Superior temporal gyrus (tissue), 1 donor: ENCODE data around the gene GPRC5A.
A peak's percentile ranks its signal among the peaks of the same experiment; 100 is the strongest.

ENCODE experiments used
- DNase-seq: peaks from one replicate; pipeline ENCODE4 v3.0.0-alpha.2; 2016; ENCODE audit errors: extremely low spot score

The GPRC5A gene

GRCh38 chr12:12885096-12885792 lies 6.1 kb upstream of the GPRC5A start:
- no peak for DNase-seq

- no peak for DNase-seq
These were observed 3.9 kb upstream of the GPRC5A start for GRCh38 chr12:12887471-12887870.

DNA sequence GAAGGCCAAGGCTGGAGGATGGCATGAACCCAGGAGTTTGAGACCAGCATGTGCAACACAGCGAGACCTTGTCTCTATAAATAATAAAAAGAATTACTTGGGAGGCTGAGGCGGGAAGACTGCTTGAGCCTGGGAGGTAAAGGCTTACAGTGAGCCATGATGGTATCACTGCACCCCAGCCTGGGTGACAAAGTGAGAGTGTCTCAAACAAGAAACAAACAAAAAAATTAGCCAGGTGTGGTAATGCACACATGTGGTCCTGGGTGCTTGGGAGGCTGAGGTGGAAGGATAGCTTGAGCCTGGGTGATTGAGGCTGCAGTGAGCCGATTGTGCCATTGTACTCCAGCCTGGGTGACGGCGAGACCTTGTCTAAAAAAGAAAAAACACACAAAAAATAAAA lies 1.7 kb upstream of the GPRC5A start:
- DNase-seq = no peak

- DNase-seq = no peak
These were observed 751 bp upstream of the GPRC5A start for GRCh38 chr12:12890543-12891079.

DNA sequence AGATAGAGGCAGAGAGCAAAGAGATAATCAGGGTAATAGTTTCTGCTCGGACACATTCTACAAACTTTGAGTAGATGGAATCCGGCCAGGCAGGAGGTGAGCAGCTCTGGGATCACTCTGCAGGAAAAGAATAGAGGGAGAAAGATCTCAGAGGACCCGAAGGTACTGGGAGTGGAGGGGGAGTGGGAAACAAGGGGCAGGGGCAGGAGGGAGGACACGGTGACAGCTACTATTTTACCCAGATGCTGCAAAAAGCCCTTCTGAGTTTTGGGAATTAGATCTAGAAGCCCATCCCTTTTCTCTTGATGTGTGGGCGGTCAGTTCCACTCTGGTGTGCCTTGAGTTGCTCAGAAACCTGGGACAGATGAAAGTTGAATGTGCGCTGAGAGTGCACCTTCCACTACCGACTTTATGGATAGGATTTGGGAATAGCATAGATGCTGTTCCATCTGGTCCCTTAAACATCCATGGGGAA lies 556 bp downstream of the GPRC5A start:
- no peak for DNase-seq

GRCh38 chr12:12892681-12893141 lies 1.3 kb downstream of the GPRC5A start:
- no peak for DNase-seq

DNA sequence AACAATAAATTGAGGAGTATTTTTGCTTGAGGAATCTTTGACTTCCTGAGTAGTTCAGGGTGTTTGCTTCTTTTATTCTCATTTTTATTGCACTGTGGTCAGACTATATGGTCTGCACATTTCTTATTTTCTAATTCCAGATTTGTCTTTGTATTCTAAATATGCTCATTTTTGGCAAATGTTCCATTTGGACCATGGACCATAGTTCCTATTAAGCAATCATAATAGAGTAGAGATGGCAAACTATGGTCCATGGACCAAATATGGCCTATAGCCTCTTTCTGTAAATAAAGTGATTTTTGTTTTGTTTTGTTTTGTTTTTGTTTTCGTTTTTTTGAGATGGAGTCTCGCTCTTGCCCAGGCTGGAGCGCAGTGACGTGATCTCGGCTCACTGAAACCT lies 2.1 kb downstream of the GPRC5A start:
- no peak for DNase-seq

GRCh38 chr12:12896260-12896659 lies 4.9 kb downstream of the GPRC5A start:
- no peak for DNase-seq

GRCh38 chr12:12897302-12897701 lies 5.9 kb downstream of the GPRC5A start:
- DNase-seq = no peak

- no peak for DNase-seq
These were observed 6.9 kb downstream of the GPRC5A start for GRCh38 chr12:12898136-12898717.

DNA sequence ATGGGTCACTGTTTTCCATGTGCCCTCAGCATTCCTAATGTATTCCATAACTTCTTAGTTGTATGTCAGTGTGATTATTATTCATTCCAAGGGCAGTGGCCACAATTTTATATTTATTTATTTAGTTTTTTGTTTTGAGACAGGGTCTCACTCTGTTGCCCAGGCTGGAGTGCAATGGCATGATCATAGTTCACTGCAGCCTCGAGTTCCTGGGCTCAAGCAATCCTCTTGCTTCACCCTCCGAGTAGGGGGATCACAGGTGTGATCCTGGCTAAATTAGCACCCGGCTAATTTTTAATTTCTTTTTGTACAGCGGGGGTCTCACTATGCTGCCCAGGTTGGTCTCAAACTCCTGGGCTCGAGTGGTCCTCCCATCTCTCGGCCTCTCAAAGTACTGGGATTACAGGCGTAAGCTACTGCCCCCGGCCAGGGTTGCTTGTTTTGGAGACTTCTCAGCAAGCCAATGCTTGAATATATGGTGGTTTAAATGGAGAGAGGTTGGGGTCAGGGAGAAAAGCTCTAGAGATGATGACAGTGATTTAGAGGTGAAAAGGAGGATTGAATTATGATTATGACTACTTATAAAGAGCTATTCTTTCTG lies 7.6 kb downstream of the GPRC5A start:
- no peak for DNase-seq

GRCh38 chr12:12899530-12900380 lies 8.4 kb downstream of the GPRC5A start:
- DNase-seq = peak; percentile 57

- no peak for DNase-seq
These were observed 9.4 kb downstream of the GPRC5A start for GRCh38 chr12:12900786-12901157.

- no peak for DNase-seq
These were observed 9.9 kb downstream of the GPRC5A start for GRCh38 chr12:12901158-12901791.

GRCh38 chr12:12902036-12902435 lies 10.7 kb downstream of the GPRC5A start:
- no peak for DNase-seq

- no peak for DNase-seq
These were observed 12.6 kb downstream of the GPRC5A start for GRCh38 chr12:12903642-12904609.

DNA sequence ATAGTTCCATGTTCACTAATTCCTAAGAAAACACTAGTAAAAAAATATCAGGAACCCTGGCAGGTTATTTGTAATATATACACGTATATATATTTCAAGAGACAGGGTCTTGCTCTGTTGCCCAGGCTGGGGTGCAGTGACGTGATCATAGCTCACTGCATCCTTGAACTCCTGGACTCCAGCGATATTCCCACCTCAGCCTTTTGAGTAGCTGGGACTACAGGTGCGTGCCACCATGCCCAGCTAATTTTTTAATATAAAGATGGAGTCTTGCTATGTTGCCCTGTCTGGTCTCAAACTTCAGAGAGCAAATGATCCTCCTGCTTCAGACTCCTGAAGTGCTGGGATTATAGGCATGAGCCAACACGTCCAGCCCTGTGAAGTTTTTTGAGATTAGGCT lies 16.2 kb downstream of the GPRC5A start:
- no peak for DNase-seq

- no peak for DNase-seq
These were observed 16.9 kb downstream of the GPRC5A start for GRCh38 chr12:12908252-12908651.

DNA sequence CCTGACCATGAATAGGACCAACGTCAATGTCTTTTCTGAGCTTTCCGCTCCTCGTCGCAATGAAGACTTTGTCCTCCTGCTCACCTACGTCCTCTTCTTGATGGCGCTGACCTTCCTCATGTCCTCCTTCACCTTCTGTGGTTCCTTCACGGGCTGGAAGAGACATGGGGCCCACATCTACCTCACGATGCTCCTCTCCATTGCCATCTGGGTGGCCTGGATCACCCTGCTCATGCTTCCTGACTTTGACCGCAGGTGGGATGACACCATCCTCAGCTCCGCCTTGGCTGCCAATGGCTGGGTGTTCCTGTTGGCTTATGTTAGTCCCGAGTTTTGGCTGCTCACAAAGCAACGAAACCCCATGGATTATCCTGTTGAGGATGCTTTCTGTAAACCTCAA lies 17.3 kb downstream of the GPRC5A start:
- DNase-seq = no peak
